Umbilical cord (tissue), 2 donors: ENCODE results near the gene CDC73. TPM values are rescaled to one million over a fixed set of nuclear protein-coding genes. Genes with fewer than 3 reads are reported as not detected.
"Not testable (repeated sequence)": the region's sequence is repeated elsewhere in the genome, so short reads cannot be mapped to it uniquely, and the experiment has no call there.

Experiments used
- DNase-seq: peaks from one replicate; pipeline ENCODE4 v3.0.0-alpha.2; 2015; ENCODE audit warnings: low spot score
- total RNA-seq: library from RNA; depleted of rRNA; stranded (reverse); fragments of >200 nt; gene quantifications from one replicate; pipeline ENCODE4 v1.2.3, GENCODE V29; 2014; ENCODE audit warnings: low replicate concordance; ENCODE audit not compliant: insufficient read depth

Gene CDC73
- total RNA-seq, 1 donor from 2014 or later = 37.1 TPM

DNA sequence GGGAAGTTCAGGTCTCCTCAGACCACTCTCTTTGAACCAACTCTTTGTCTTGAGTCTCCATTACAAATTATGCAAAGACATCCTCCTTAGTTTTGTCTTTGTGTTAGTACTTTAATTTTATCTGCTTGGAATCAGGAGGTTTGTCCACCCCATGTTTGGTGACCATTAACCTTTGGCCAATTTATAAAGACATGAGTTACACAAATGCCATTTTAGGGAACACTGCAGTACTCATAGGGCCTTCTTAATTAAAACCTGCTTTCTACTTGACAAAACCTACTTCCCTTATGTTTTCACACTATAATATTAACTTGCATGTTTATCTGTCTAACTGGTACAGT, 7.9 kb upstream of the CDC73 start:
- no peak for DNase-seq

DNA sequence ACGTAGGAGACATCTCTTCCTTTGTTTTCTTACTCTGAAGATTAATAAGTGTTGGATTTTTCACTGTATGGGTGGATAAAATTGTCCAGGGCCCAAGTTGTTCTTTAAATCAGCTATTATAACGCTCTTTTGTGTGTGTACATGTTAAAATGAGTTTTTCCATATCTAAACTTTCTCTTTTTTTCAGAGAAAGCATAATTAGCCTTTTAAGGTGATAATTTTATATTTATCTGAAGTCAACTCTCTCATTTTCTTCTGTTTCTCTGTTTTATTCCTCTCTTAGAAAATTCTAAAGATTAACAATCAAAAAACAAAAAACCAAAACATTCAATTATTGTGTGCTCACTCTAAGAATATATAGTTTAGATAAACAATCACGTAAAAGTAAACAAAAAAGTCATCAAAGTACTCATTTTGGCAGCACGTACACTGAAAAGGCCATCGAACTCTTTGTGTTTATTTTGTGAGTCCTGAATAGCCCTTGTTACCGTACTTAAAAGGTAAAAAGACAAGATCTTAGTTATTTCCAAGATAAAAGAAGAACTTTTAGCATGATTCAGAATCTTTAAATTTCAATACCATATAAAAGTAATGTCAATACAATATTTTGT, 7.2 kb upstream of the CDC73 start:
- DNase-seq = no peak

DNA sequence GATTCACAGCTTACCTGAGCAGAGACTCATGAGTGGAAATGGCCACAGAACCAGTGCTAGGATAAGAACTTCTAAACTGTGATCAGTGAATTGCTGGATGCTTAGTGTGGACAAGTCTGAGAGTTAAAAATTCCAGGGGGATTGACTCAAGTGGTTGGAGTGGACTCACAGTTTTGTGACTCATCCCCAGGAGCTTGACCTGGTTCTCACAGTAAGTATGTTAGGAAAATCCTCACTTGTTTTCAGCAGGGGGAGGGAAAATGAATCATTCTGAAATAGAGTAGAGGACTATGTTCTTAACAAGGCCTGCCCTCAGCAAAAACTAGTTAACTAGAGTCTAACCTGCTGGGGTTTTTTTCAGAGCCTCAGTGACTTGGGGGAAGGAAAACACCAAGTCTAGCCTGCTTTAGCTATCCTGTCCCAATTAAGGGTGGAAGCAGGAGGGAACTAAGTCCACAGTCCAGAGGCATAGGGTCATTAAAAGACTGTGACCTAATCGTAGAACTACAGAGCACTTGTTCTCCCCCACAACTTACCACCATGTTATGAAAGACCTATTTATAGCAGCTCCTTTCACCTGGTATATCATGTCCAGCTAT, 6.1 kb upstream of the CDC73 start:
- DNase-seq = peak; percentile 85

DNA sequence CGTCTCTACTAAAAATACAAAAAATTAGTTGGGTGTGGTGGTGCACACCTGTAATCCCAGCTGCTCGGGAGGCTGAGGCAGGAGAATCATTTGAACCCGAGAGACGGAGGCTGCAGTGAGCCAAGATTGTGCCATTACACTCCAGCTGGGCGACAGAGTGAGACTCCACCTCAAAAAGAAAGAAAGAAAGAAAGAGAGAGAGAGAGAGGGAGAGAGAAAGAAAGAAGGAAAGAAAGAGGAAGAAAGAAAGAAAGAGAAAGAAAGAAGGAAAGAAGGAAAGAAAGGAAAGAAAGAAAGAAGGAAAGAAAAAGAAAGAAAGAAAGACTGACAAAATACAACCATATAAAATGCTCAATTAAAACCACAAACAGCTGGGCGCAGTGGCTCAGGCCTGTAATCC, 4.7 kb upstream of the CDC73 start:
- DNase-seq = not testable (repeated sequence)

DNA sequence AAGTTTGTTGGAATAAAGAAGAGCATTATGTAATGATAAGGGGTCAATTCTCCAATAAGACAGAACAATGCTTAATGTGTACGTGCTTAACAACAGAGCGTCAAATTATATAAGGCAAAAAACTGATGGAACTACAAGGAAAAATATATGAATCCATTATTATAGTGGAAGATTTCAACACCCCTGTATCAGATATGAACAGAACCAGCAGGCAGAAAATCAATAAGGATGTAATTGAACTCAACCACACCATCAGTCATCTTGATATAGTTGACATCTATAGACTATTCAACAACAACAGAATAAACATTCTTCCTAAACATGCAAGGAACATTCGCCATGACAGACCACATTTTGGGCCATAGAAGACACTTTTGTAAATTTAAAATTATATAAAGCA, 3.6 kb upstream of the CDC73 start:
- no peak for DNase-seq

DNA sequence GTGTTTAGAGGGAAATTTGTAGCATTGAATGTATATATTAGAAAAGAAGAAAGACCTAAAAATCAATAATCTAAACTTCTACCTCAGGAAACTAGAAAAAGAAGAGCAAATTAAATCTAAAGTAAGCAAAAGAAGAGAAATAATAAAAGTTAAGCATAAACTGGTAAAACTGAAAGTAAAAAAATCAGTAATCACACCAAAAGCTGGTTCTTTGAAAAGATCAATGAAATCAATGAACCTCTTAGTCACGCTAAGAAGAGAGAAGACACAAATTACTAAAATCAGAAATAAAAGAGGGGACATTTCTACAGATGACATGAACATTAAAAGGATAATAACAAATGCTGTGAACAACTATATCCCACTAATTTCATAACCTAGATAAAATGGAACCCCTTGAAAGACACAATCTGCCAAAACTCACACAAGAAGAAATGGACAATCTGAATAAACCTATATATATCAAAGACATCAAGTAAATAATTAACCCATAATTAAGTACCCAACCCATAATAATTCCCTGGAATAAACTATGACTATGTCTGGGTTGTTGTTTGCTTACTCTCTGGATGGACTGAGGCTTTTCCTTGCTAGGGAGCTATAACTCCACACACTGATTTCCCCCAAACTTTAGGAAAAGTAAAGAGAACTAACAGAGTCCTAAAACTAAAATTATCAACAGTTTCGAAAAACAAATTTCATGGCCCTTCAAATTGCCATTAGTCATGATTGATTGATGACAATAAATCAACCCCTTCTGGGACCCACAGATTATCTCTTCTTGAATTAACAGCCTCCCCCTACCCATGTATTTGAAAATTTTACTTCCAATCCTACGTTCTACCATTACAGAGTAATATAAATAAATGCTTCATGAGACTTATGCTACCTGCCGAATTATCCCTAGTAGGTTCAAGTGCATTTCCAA, 2.8 kb upstream of the CDC73 start:
- no peak for DNase-seq

DNA sequence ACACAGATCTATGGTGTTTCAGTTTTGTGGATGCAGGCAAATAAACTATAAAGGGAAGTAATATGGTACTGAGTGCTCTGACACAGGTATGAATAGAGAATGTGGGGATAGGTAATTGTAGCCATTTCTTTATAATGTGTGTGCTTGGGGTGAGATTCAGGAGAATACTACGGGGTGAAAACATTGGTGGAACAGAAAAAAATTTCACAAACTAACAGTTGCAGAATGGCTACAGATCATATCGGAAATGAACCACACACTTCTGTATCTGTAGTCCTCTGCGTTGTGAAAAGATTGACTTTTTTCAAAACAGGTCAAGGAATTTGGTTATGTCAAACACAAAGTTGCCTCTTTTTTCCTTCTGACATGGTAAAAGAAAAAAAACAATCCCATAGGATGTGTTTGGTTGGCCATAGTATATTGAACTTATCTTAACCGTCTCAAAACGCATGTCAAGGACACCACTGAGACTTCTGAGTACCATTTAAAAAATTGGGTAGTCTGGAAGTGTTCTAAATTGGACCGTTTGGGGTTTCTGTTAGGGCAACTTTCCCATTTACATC, 1.1 kb upstream of the CDC73 start:
- no peak for DNase-seq

DNA sequence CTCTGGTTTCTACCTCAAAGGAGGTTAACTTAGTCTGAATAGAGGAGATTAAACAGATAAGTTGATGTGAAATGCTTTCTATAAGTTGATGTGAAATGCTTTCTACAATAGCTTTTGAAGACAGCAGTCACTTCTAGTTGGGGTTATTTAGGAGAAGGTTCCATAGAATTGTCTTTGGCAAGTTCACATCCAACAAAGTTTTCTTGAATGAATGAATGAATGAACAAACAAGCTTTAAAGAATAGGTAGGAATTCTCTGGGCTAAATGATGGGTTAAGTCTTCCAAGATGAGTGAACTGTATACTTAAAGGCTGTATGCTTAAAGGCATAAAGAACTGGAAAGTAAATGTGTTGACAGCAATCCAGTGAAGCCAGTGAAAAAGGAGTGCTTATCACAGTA, 1.9 kb downstream of the CDC73 start:
- DNase-seq = no peak

DNA sequence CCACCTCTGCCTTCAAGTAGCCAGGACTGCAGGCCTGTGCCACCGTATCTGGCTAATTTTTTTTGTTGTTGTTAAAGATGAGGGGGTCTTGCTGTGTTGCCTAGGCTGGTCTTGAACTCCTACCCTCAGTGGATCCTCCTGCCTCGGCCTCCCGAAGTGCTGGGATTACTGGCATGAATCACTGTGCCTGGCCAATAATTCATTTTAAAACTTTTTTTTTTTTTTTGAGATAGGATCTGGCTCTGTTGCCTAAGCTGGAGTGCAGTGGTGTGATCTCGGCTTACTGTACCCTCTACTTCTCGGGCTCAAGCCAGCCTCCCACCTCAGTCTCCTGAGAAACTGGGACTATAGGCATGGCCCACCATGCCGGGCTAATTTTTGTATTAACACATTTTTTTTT, 3.5 kb downstream of the CDC73 start:
- no peak for DNase-seq

DNA sequence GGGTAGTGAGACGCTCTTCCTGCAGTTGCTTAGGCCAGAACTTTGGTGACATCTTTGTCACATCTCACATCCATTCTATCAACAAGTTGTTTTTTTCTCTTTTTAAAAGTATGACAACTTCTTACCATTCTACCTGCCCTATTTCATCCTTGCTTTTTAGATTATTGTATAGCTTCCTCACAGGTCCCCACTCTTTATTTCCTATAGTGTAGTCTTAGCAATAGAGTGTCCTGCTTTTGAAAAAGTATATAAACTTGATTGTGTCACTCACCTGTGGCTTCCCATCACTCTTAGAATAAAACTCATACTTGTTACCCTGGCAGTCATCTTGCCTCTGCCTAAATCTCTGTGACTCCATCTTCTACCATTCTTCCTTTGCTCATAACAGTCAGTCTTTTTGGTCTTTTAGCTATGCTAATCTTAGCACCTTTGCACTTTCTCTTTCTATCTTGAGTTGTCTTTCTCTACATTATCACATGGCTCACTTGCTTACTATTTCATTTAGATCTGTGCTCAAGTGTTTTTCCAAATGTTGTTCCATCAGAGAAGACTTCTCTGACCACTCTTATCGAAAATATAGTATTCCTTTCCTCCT, 9.5 kb downstream of the CDC73 start:
- no peak for DNase-seq

DNA sequence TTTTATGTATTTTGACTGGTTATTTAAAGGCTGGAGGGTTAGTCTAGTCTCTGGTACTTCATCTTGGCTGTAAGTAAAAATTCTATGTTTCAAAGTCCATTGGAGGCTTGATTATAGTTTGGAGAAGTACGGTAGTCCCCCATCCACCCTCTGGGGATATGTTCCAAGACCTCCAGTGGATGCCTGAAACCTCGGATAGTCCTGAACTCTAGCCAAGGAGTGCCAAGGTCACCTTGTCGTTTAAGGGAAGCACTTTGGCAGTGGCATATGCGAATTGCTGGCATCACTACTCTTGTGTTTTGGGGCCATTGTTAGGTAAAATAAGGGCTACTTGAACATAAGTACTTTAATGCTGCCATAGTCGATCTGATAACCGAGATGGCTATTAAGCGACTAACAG, 18.4 kb downstream of the CDC73 start:
- DNase-seq = no peak

DNA sequence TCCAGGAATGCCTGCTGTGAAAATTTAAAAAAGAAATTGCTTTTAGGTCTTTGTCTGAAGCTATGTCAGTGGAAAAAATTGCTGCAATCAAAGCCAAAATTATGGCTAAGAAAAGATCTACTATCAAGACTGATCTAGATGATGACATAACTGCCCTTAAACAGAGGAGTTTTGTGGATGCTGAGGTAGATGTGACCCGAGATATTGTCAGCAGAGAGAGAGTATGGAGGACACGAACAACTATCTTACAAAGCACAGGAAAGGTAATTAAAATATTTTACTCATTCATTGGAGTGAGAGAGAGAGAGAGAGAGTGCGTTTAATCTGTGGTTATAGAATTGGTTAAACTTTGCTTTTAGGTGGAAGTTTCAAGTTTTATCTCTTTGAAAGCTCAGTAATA, 20.0 kb downstream of the CDC73 start:
- DNase-seq = no peak

DNA sequence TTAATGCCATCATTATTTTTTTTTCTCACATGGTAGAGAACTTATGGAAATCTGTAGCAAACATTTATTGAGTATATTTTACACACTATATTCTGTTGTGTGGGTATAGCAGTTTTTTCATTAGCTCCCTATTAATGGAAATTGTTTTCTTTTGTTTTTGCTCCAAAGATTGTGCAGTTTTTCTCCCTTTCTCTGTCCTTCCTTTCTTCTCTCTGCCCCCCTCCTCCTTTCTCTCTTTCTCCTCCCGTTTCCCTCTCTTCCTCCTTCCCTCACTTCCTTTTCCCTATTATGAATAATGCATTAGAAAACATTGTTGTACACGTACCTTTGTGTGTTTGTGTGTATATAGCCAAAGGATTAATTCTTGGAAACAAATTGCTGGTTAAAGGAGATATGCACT, 20.6 kb downstream of the CDC73 start:
- no peak for DNase-seq

DNA sequence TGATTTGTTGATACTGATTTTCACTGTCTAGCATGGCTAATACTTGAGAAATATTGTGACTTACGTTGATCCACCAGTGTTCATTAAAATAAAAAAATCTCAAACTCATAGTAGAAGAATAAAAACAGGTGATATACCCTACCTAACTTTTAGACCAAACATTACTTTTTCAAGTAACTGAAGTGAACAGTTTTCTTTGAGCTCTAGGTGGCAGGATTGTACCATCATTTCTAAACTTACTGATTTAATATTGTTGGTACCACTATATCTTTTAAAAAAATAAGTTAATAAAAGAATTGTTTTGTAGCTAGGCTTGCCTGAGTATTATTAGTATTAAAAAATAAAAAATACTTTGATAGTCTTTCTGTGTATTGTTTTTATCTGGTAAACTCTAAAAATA, 21.5 kb downstream of the CDC73 start:
- no peak for DNase-seq

DNA sequence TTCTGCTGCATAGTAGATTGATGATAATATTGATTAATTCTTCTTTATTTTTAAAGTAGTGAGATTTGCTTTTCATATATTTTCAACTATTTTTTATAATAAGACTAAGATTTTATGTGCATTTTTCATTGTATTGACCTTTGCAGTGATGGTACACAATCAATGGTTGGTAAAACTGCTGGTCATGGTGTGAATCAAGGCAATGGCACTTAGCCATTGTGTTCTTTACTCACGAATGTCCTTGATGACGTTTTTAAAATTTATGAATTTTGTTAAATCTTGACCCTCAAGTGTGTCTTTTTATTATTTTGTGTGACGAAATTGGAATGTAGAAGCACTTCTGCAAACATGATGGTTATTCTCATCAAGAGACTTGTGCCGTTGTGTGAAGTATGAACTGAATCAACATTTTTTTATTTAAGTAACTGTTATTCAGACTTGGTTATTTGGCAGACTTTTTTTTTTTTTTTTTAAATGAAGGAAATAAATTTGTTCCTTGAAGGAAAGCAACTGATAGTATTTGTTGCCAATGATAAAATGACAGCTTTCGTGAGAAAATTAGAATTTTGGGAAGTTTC, 22.6 kb downstream of the CDC73 start:
- no peak for DNase-seq

DNA sequence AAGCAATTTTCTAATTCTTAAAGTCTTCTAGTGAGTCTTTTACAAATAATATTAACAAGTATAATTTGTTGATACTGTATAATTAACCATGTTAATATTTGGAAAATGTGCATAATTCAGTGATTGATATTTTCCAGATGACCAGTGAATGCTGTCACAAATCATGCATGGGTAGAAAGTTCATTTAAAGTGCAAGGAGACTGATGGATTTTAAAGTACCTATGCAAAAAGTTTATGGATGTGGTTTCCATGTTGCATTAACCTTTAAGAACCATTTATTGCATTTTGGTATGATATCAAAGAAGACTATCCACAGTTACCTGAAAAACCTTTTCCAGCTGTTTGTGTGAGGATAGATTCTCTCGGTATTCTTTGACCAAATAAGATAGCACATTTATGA, 23.2 kb downstream of the CDC73 start:
- DNase-seq = no peak

DNA sequence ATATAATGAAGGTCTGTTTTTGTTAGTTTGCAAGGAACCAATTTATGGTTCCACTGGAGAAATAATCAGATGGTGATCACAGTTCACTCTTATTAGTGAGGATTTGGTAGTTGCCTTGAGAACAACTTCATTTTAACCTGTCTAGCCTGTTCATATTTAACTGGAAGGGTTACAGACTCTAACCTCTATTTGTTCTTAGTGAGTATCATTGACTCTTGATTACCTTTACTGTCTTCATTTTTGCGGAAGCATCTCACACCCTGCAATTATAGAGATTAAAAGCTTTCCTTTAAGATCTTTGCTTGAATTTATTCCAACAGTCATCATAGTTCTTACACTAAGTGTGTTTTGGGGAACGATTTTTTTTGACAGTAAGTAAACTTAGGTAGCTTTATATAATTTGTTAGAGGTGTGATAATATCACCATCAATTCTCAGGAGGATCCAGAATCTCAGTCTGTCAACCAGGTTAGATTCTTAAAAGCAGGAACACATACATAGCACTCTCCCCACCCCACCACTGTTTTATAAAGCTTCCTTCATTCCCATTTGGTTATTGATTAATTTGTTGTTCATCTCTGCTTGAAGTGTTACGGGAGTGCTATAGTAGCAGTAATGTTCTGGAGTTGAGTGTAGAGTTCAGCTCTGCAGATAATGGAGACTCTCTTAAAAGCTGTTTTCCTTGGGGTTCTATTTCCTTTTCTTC, 34.4 kb downstream of the CDC73 start:
- no peak for DNase-seq

DNA sequence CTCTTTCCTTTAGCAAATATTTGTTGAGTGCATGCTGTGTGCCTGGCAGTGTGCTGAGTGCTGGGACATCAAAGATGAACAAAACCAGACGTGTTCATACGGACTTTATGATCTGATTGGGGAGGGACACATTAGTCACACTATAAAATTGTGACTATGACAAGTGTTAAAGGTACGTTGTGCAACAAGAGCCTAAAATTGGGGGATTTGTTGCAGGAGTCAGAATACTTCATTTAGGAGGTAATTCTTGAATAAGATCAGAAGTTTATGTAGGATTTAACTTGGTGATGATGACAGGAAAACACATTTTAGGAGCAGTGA, 35.0 kb downstream of the CDC73 start:
- no peak for DNase-seq

DNA sequence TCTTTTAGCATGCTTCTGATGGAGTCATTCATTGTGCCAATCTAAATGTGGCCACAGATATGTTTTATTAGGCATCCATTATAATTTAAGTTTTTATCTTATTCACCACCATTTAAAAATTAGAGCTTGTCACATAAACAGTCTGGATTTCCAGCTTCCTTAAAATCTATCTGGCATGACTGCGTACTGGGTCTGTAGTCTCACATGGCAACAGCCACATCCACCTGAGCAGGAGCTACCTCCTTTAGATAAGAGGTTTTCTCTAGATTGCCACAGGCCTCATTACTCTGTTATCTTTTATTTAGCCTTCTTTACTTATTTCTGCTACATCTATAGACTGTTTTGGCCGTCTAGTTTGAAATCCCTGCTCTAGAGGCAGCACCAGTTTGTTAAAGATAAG, 35.5 kb downstream of the CDC73 start:
- DNase-seq = no peak

DNA sequence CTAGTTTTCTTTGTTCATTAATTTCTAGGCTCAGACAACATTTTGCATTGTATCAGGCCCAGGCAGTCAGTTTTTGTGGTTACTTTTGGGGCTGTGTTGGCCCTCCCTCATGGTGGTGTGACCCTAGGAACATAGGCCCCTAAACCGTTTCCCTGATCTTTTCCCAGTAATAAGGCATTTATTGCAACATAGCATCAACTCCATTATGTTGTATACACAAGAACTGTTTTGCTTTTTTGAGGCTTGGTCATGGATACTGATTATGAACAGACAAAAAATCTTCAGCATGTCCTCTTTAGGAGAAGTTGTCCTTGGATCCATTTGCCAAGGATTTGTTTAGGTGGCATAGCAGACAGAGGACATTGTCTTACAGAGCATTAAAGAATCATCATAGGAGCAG, 54.3 kb downstream of the CDC73 start:
- no peak for DNase-seq

DNA sequence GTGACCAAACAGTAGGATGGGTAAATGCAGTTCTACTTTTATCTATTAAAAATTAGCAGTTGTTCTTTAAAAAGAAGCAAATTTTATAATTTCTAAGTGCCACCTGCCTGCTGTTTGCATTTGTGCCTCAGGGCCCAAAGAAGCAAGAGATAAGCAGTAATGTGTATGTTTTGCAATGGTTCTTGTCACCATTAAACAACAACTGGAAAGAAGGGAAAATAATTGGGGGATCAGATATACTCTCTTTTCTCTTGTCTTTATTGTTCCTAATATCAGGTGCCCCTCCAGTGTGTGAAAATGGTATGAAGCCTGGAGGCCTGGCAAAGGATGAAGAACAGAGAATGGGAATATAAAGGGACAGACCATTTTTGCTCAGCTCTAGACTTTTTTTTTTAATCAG, 55.0 kb downstream of the CDC73 start:
- DNase-seq = no peak

DNA sequence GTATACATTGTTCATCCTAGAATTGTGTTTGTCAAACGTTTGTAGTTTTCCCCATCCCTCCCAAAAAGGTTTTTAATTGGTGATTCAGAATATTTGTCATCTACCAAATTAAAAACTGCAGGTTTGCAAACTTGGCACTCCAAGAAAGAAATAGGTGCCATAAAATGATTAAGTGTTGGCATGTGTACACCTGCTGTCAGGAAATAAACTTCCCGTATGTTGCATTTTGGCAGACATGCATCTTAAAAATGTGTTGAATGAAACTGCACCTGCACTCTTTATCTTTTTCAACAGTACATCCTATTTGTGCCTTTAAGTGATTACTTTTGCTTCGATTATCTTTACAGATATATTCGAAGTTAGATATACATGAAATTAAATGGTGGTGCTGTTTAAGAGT, 57.3 kb downstream of the CDC73 start:
- no peak for DNase-seq
